HG03095 (cell line): ENCODE data around the gene PLD1.
"Not testable (repeated sequence)": the region's sequence is repeated elsewhere in the genome, so short reads cannot be mapped to it uniquely, and the experiment has no call there.

Source experiments
- ATAC-seq: cut with Tn5 transposase; IDR thresholded peaks from one replicate; pipeline ENCODE4 v1.9.1; 2021; ENCODE audit warnings: moderate library complexity; ENCODE audit not compliant: unreplicated experiment

PLD1 gene

GRCh38 chr3:171711461-171712170, 98.7 kb downstream of the PLD1 start:
- no peak for ATAC-seq

GRCh38 chr3:171710359-171710758, 99.9 kb downstream of the PLD1 start:
- ATAC-seq, result no peak

- ATAC-seq, result no peak
These were observed 105.5 kb downstream of the PLD1 start for GRCh38 chr3:171704814-171705213.

GRCh38 chr3:171704002-171704401, 106.3 kb downstream of the PLD1 start:
- ATAC-seq, result no peak

GRCh38 chr3:171703144-171703543, 107.1 kb downstream of the PLD1 start:
- ATAC-seq, result no peak

- ATAC-seq, result no peak
These were observed 109.6 kb downstream of the PLD1 start for GRCh38 chr3:171700653-171701052.

- no peak for ATAC-seq
These were observed 110.1 kb downstream of the PLD1 start for GRCh38 chr3:171700157-171700556.

GRCh38 chr3:171699601-171700000, 110.7 kb downstream of the PLD1 start:
- no peak for ATAC-seq

- ATAC-seq, result no peak
These were observed 113.5 kb downstream of the PLD1 start for GRCh38 chr3:171696805-171697204.

- ATAC-seq, result no peak
These were observed 114.9 kb downstream of the PLD1 start for GRCh38 chr3:171695426-171695825.

GRCh38 chr3:171694888-171695287, 115.4 kb downstream of the PLD1 start:
- ATAC-seq, result no peak

GRCh38 chr3:171692551-171692950, 117.7 kb downstream of the PLD1 start:
- ATAC-seq, result not testable (repeated sequence)

- ATAC-seq, result no peak
These were observed 118.8 kb downstream of the PLD1 start for GRCh38 chr3:171691485-171691884.

- ATAC-seq, result no peak
These were observed 120.0 kb downstream of the PLD1 start for GRCh38 chr3:171690281-171690680.

GRCh38 chr3:171688593-171688992, 121.7 kb downstream of the PLD1 start:
- ATAC-seq, result no peak

- no peak for ATAC-seq
These were observed 122.3 kb downstream of the PLD1 start for GRCh38 chr3:171688002-171688401.

- no peak for ATAC-seq
These were observed 122.7 kb downstream of the PLD1 start for GRCh38 chr3:171687581-171687980.

GRCh38 chr3:171687064-171687463, 123.2 kb downstream of the PLD1 start:
- no peak for ATAC-seq

- ATAC-seq, result no peak
These were observed 125.0 kb downstream of the PLD1 start for GRCh38 chr3:171685116-171685895.

- ATAC-seq, result no peak
These were observed 126.1 kb downstream of the PLD1 start for GRCh38 chr3:171684221-171684620.

GRCh38 chr3:171682743-171683142, 127.5 kb downstream of the PLD1 start:
- ATAC-seq, result no peak

GRCh38 chr3:171680726-171681411, 129.4 kb downstream of the PLD1 start:
- no peak for ATAC-seq
